Neutrophil (primary cell): ENCODE measurements around the gene DVL3.
"Not testable (repeated sequence)": the region's sequence is repeated elsewhere in the genome, so short reads cannot be mapped to it uniquely, and the experiment has no call there.

ENCODE experiments used
- H3K27ac ChIP-seq: fragments of 200-600 bp; sonication (generic); 2 replicates; pipeline ENCODE4 v1.5.1; 2016; ENCODE audit warnings: mild to moderate bottlenecking, moderate library complexity
- H3K27me3 ChIP-seq: fragments of 200-600 bp; sonication (generic); 2 replicates; pipeline ENCODE4 v1.6.0; 2016; ENCODE audit warnings: mild to moderate bottlenecking
- H3K36me3 ChIP-seq: fragments of 200-600 bp; sonication (generic); 2 replicates; pipeline ENCODE4 v1.5.1; 2017
- H3K4me1 ChIP-seq, 2 experiments: fragments of 200-600 bp in 1 of 2; sonication (generic) in 1 of 2; 1 replicate in 1 of 2; 2 replicates in 1 of 2; pipeline versions ENCODE4 v1.5.1 to v1.6.1; 2013 to 2016; ENCODE audit warnings: low read depth in 1 of 2, low read length in 1 of 2, mild to moderate bottlenecking in 1 of 2, moderate library complexity in 1 of 2; ENCODE audit not compliant: control insufficient read depth in 1 of 2, insufficient read depth in 1 of 2
- H3K4me3 ChIP-seq, 2 experiments: fragments of 200-600 bp in 1 of 2; sonication (generic) in 1 of 2; 1 replicate in 1 of 2; 2 replicates in 1 of 2; pipeline ENCODE4 v1.5.1; 2013 to 2016; ENCODE audit warnings: low read depth in 1 of 2, low read length in 1 of 2, mild to moderate bottlenecking in 1 of 2, moderate library complexity in 1 of 2
- H3K9me3 ChIP-seq: fragments of 200-600 bp; sonication (generic); 2 replicates; pipeline ENCODE4 v1.5.1; 2016
- CTCF ChIP-seq: fragments of 200-600 bp; sonication (generic); IDR thresholded peaks from 2 replicates; pipeline ENCODE4 v1.5.1; 2016; ENCODE audit warnings: antibody characterized with exemption

The DVL3 gene

GRCh38 chr3:184157206-184157605 is 2.0 kb downstream of the DVL3 start:
- Histone ChIP-seq H3K27me3 (no peaks in the 10 kb centered on the region), H3K4me3 (peak overlapping the region; percentile 85 to 91), H3K9me3 (no peaks in the 10 kb centered on the region), H3K36me3 (no peaks in the 10 kb centered on the region), H3K27ac (peak overlapping the region; percentile 78), H3K4me1 (peaks cover 32% of the 10 kb centered on the region in 2 experiments)
- TF ChIP-seq CTCF, result no peak

- Histone ChIP-seq H3K9me3 (no peaks in the 10 kb centered on the region), H3K27ac (no peak overlapping the region), H3K4me3 (no peak overlapping the region), H3K36me3 (peaks cover 4% of the 10 kb centered on the region), H3K27me3 (no peaks in the 10 kb centered on the region), H3K4me1 (peaks cover 32% of the 10 kb centered on the region in 2 experiments)
- no peak for TF ChIP-seq CTCF
Observed at GRCh38 chr3:184158404-184158803, 3.2 kb downstream of the DVL3 start.

- Histone ChIP-seq H3K27me3 (no peaks in the 10 kb centered on the region), H3K36me3 (peaks cover 25% of the 10 kb centered on the region), H3K27ac (no peak overlapping the region), H3K4me1 (peaks cover 28 to 32% of the 10 kb centered on the region in 2 experiments), H3K9me3 (no peaks in the 10 kb centered on the region), H3K4me3 (no peak overlapping the region)
- no peak for TF ChIP-seq CTCF
Observed at GRCh38 chr3:184160456-184160855, 5.3 kb downstream of the DVL3 start.

GRCh38 chr3:184162571-184163070 is 7.4 kb downstream of the DVL3 start:
- Histone ChIP-seq H3K36me3 (peaks cover 47% of the 10 kb centered on the region), H3K4me1 (peaks cover 9 to 13% of the 10 kb centered on the region in 2 experiments)
- H3K27ac ChIP-seq, H3K4me3 ChIP-seq, H3K9me3 ChIP-seq, H3K27me3 ChIP-seq: not testable (repeated sequence)

GRCh38 chr3:184164648-184165330 is 9.6 kb downstream of the DVL3 start:
- Histone ChIP-seq H3K4me1 (no peaks in the 10 kb centered on the region), H3K27ac (no peak overlapping the region), H3K27me3 (no peaks in the 10 kb centered on the region), H3K9me3 (no peaks in the 10 kb centered on the region), H3K4me3 (no peak overlapping the region), H3K36me3 (peaks cover 67% of the 10 kb centered on the region)
- TF ChIP-seq CTCF, result no peak

GRCh38 chr3:184165543-184165942 is 10.4 kb downstream of the DVL3 start:
- Histone ChIP-seq H3K4me3 (no peak overlapping the region), H3K27me3 (no peaks in the 10 kb centered on the region), H3K4me1 (no peaks in the 10 kb centered on the region), H3K9me3 (no peaks in the 10 kb centered on the region), H3K27ac (no peak overlapping the region), H3K36me3 (peaks cover 74% of the 10 kb centered on the region)
- TF ChIP-seq CTCF, result no peak
